Measurements from ENCODE around the gene MCUB.

DNA sequence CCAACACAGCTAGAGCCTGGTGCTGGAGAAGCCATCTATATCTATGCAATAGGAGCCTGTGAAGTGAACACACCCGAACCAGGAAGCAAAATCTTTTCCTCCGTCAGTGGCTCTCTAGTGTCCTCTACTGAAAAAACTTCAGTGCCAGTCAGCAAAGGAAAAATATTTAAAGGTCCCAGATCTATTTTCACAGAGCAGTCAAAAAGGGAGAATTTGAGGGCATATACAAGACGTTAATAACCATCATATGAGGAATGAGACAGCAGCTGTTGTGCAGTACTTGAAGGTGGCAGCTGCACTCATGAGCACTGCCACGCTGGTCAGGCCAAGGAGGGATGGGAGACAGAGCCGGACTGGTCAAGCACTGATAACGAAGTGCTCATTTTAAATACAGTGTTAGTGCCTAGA is 14.4 kb downstream of the MCUB start:
- TF ChIP-seq SUZ12 (IDR thresholded peaks at IDR 0.05; ENCODE audit: extremely low read depth, insufficient read depth, insufficient read length) (no peak), YY1 (IDR thresholded peaks at IDR 0.05; ENCODE audit: insufficient read depth, insufficient read length) (no peak)
